Neural cell (in vitro differentiated cells): ENCODE measurements around the gene LACTBL1. TPM values are rescaled to one million over a fixed set of nuclear protein-coding genes. Genes with fewer than 3 reads are reported as not detected.

Source experiments
- H2AFZ ChIP-seq: fragments of 200-600, 300-800 bp; sonication (generic), shearing (Covaris generic); 2 replicates; pipeline ENCODE4 v1.6.0; 2014; ENCODE audit warnings: low read depth, mild to moderate bottlenecking, antibody characterized with exemption, low read length, moderate library complexity
- H3F3A ChIP-seq: fragments of 200-600 bp; shearing (Covaris generic); 2 replicates; pipeline ENCODE4 v1.6.1; 2016; ENCODE audit warnings: mild to moderate bottlenecking, moderate library complexity, mixed read lengths, antibody characterized with exemption, low read length; ENCODE audit not compliant: insufficient read depth, poor library complexity, severe bottlenecking
- H3K27ac ChIP-seq: fragments of 200-600, 300-800 bp; sonication (generic), shearing (Covaris generic); 2 replicates; pipeline ENCODE4 v1.5.1; 2014; ENCODE audit warnings: mild to moderate bottlenecking, low read length, moderate library complexity
- H3K27me3 ChIP-seq: fragments of 300-800, 200-600 bp; sonication (generic), shearing (Covaris generic); 2 replicates; pipeline ENCODE4 v1.6.0; 2014; ENCODE audit warnings: mild to moderate bottlenecking, low read depth, low read length, moderate library complexity; ENCODE audit not compliant: insufficient read depth
- H3K36me3 ChIP-seq: fragments of 300-800, 200-600 bp; sonication (generic), shearing (Covaris generic); 2 replicates; pipeline ENCODE4 v1.5.1; 2014; ENCODE audit warnings: mild to moderate bottlenecking, antibody characterized with exemption, low read length, moderate library complexity; ENCODE audit not compliant: insufficient read depth
- H3K4me2 ChIP-seq: fragments of 300-800, 200-600 bp; sonication (generic), shearing (Covaris generic); 2 replicates; pipeline ENCODE4 v1.6.0; 2014; ENCODE audit warnings: mild to moderate bottlenecking, low read length
- H3K4me3 ChIP-seq: fragments of 300-800, 200-600 bp; sonication (generic), shearing (Covaris generic); 2 replicates; pipeline ENCODE4 v1.5.1; 2014; ENCODE audit warnings: mild to moderate bottlenecking, low read length, moderate library complexity
- H3K79me2 ChIP-seq: fragments of 200-600 bp; shearing (Covaris generic); replicated peaks from 2 replicates; pipeline ENCODE4 v1.6.0; 2014; ENCODE audit warnings: mild to moderate bottlenecking, low read length, moderate library complexity; ENCODE audit not compliant: insufficient read depth
- H3K9ac ChIP-seq: fragments of 300-800, 200-600 bp; sonication (generic), shearing (Covaris generic); 2 replicates; pipeline ENCODE4 v1.6.1; 2016; ENCODE audit warnings: mild to moderate bottlenecking, low read length, mixed read lengths
- H3K9me2 ChIP-seq: fragments of 200-600 bp; shearing (Covaris generic); 2 replicates; pipeline ENCODE4 v1.6.1; 2016; ENCODE audit warnings: mild to moderate bottlenecking, low read length, mixed read lengths; ENCODE audit not compliant: insufficient read depth
- H3K9me3 ChIP-seq: fragments of 200-600, 300-800 bp; sonication (generic), shearing (Covaris generic); 2 replicates; pipeline ENCODE4 v1.6.1; 2016; ENCODE audit warnings: mild to moderate bottlenecking, mixed run types, low read length, moderate library complexity, mixed read lengths
- H4K20me1 ChIP-seq: fragments of 200-600 bp; shearing (Covaris generic); 2 replicates; pipeline ENCODE4 v1.6.1; 2016; ENCODE audit warnings: mild to moderate bottlenecking, mixed run types; ENCODE audit not compliant: insufficient read depth
- CTCF ChIP-seq: fragments of 450-650 bp; IDR thresholded peaks from 2 replicates; pipeline ENCODE4 v1.5.1; 2014; ENCODE audit warnings: antibody characterized with exemption, mild to moderate bottlenecking, moderate library complexity; ENCODE audit not compliant: poor library complexity, severe bottlenecking
- EP300 ChIP-seq: fragments of 450-650 bp; conservative IDR thresholded peaks from 2 replicates; pipeline ENCODE4 v1.6.1; 2014; ENCODE audit warnings: antibody characterized with exemption, mild to moderate bottlenecking, moderate library complexity; ENCODE audit not compliant: poor library complexity, severe bottlenecking
- EZH2 ChIP-seq: fragments of 200-600, 300-800 bp; shearing (Covaris generic), sonication (generic); IDR thresholded peaks from 2 replicates; pipeline ENCODE4 v1.6.1; 2014; ENCODE audit warnings: antibody characterized with exemption, low read length, borderline replicate concordance, mild to moderate bottlenecking; ENCODE audit not compliant: insufficient read depth, poor library complexity, severe bottlenecking
- MXI1 ChIP-seq: fragments of 450-650 bp; conservative IDR thresholded peaks from 2 replicates; pipeline ENCODE4 v1.6.1; 2014; ENCODE audit warnings: antibody characterized with exemption, mild to moderate bottlenecking; ENCODE audit not compliant: poor library complexity, severe bottlenecking
- POLR2AphosphoS5 ChIP-seq: IDR thresholded peaks from 2 replicates; pipeline ENCODE4 v1.6.1; 2012
- RAD21 ChIP-seq: fragments of 450-650 bp; conservative IDR thresholded peaks from 2 replicates; pipeline ENCODE4 v1.6.1; 2014; ENCODE audit warnings: antibody characterized with exemption, mild to moderate bottlenecking, moderate library complexity
- REST ChIP-seq: IDR thresholded peaks from 2 replicates; pipeline ENCODE4 v1.6.1; 2012; ENCODE audit warnings: borderline replicate concordance
- SMC3 ChIP-seq: fragments of 450-650 bp; conservative IDR thresholded peaks from 2 replicates; pipeline ENCODE4 v1.6.1; 2014; ENCODE audit warnings: antibody characterized with exemption, mild to moderate bottlenecking, moderate library complexity; ENCODE audit not compliant: poor library complexity
- TAF1 ChIP-seq: IDR thresholded peaks from 2 replicates; pipeline ENCODE4 v1.6.1; 2012; ENCODE audit warnings: low read depth
- polyA plus RNA-seq: library from polyadenylated mRNA; depleted of rRNA; stranded (reverse); fragments of >200 nt; gene quantifications from 2 replicates; pipeline ENCODE4 v1.2.3, GENCODE V29; 2014

The LACTBL1 gene
- polyA plus RNA-seq, 1 donor from 2014 or later, result not detected

GRCh38 chr1:22907528-22907927, 65.1 kb downstream of the LACTBL1 start:
- Histone ChIP-seq H2AFZ (no peak overlapping the region), H3K36me3 (peaks cover 38% of the 10 kb centered on the region), H3K9ac (no peak overlapping the region), H3K9me3 (no peaks in the 10 kb centered on the region), H3K27me3 (no peaks in the 10 kb centered on the region), H4K20me1 (no peaks in the 10 kb centered on the region), H3K4me3 (no peak overlapping the region), H3K79me2 (no peaks in the 10 kb centered on the region), H3F3A (no peaks in the 10 kb centered on the region), H3K4me2 (no peak overlapping the region), H3K27ac (no peak overlapping the region), H3K9me2 (no peaks in the 10 kb centered on the region)
- no peak for TF ChIP-seq MXI1
- TF ChIP-seq SMC3, result no peak
- no peak for TF ChIP-seq POLR2AphosphoS5
- no peak for TF ChIP-seq RAD21
- TF ChIP-seq TAF1, result no peak
- no peak for TF ChIP-seq REST
- no peak for TF ChIP-seq EP300
- TF ChIP-seq CTCF, result no peak
- no peak for TF ChIP-seq EZH2

- Histone ChIP-seq H3F3A (no peaks in the 10 kb centered on the region), H3K27me3 (no peaks in the 10 kb centered on the region), H3K79me2 (no peaks in the 10 kb centered on the region), H3K9me3 (no peaks in the 10 kb centered on the region), H3K4me2 (no peak overlapping the region), H3K4me3 (no peak overlapping the region), H3K9ac (no peak overlapping the region), H4K20me1 (no peaks in the 10 kb centered on the region), H3K9me2 (no peaks in the 10 kb centered on the region), H3K36me3 (peaks cover 34% of the 10 kb centered on the region), H3K27ac (no peak overlapping the region), H2AFZ (no peak overlapping the region)
- no peak for TF ChIP-seq EZH2
These were observed 65.7 kb downstream of the LACTBL1 start for GRCh38 chr1:22906968-22907367.

DNA sequence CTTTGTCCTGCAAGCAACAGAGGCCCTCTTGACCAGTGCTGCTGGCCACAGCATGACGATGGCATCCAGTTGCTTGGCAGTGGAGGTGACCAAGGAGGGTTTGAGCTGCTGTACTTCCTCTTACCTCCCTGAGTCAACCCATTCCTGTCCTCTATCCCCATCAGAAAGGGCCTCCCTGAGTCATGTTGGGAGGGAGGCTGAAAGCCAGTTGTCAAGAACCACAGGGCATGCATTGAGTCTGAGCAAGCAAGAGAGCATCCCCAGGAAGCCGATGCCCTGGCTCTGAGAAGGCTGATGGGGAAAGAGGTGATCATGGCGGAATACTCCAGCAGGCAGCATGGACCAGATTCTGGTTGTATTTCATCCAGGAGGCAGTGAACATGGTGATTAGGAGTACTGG, 69.6 kb downstream of the LACTBL1 start:
- Histone ChIP-seq H3K4me2 (no peak overlapping the region), H3K36me3 (peaks cover 10% of the 10 kb centered on the region)

More for the DNA sequence above, 69.6 kb downstream of the LACTBL1 start:
- H3K9me2 ChIP-seq, result no peaks in the 10 kb centered on the region
- no peak overlapping the region for H3K27ac ChIP-seq
- no peak overlapping the region for H3K9ac ChIP-seq
- H3K9me3 ChIP-seq, result no peaks in the 10 kb centered on the region
- no peaks in the 10 kb centered on the region for H3K79me2 ChIP-seq
- no peak overlapping the region for H3K4me3 ChIP-seq
- TF ChIP-seq SMC3, result no peak
- no peak for TF ChIP-seq EZH2
- TF ChIP-seq TAF1, result no peak
- no peak for TF ChIP-seq RAD21
- no peak for TF ChIP-seq CTCF
- TF ChIP-seq POLR2AphosphoS5, result no peak
- no peak for TF ChIP-seq EP300
- no peak for TF ChIP-seq REST
- TF ChIP-seq MXI1, result no peak
- no peaks in the 10 kb centered on the region for H3K27me3 ChIP-seq
- H3F3A ChIP-seq, result no peaks in the 10 kb centered on the region
- H2AFZ ChIP-seq, result no peak overlapping the region
- no peaks in the 10 kb centered on the region for H4K20me1 ChIP-seq
